HTERT RPE-1 (cell line): ENCODE measurements around the gene GALNT3.

ENCODE experiments used
- in situ Hi-C: fragments of 300-500 bp; cut with MboI; formaldehyde crosslinking; loops from 4 replicates; pipeline ENCODE4 v1.14.3; 2020; ENCODE audit warnings: low sequenced_read_pairs

GALNT3 gene

GRCh38 chr2:165746501-165746900 lies 47.5 kb downstream of the GALNT3 start:
- in situ Hi-C loops = no loop called here

- in situ Hi-C loops = no loop called here
Measured at GRCh38 chr2:165745916-165746315, 48.1 kb downstream of the GALNT3 start.

- in situ Hi-C loops = no loop called here
Measured at GRCh38 chr2:165743442-165743841, 50.6 kb downstream of the GALNT3 start.

- in situ Hi-C loops = no loop called here
Measured at GRCh38 chr2:165725421-165725820, 68.6 kb downstream of the GALNT3 start.

- in situ Hi-C loops = no loop called here
Measured at GRCh38 chr2:165720511-165720910, 73.5 kb downstream of the GALNT3 start.

GRCh38 chr2:165718610-165719210 lies 75.3 kb downstream of the GALNT3 start:
- in situ Hi-C loops = no loop called here

- in situ Hi-C loops = no loop called here
Measured at GRCh38 chr2:165716091-165716490, 78.0 kb downstream of the GALNT3 start.

GRCh38 chr2:165706960-165707487 lies 87.0 kb downstream of the GALNT3 start:
- in situ Hi-C loops = no loop called here

GRCh38 chr2:165701147-165701546 lies 92.9 kb downstream of the GALNT3 start:
- in situ Hi-C loops = no loop called here

- in situ Hi-C loops = no loop called here
Measured at GRCh38 chr2:165700531-165700930, 93.5 kb downstream of the GALNT3 start.

GRCh38 chr2:165699946-165700345 lies 94.1 kb downstream of the GALNT3 start:
- in situ Hi-C loops = no loop called here

- in situ Hi-C loops = no loop called here
Measured at GRCh38 chr2:165698444-165698884, 95.6 kb downstream of the GALNT3 start.

GRCh38 chr2:165697748-165698443 lies 96.2 kb downstream of the GALNT3 start:
- in situ Hi-C loops = no loop called here
